Adrenal gland (tissue), 5 donors: Measurements from ENCODE around the gene NTPCR.

Experiments
- CTCF ChIP-seq, 6 experiments: fragments of 450-650 bp in 4 of 6; fragments of 200-600 bp in 2 of 6; sonication (generic) in 1 of 6; IDR thresholded peaks; 1 replicate in 5 of 6; 2 replicates in 1 of 6; pipeline versions ENCODE4 v1.5.1 to v1.8.0; 2016 to 2021; ENCODE audit warnings: antibody characterized with exemption in 6 of 6, mild to moderate bottlenecking in 2 of 6, moderate library complexity in 1 of 6
- POLR2A ChIP-seq, 2 donors: fragments of 450-650 bp; IDR thresholded peaks; one replicate each; pipeline ENCODE4 v1.6.1; 2017; ENCODE audit warnings: antibody characterized with exemption in 2 of 2, mild to moderate bottlenecking in 2 of 2, moderate library complexity in 1 of 2
- donor health status: DM: no; HTN: no; CAD: no.

DNA sequence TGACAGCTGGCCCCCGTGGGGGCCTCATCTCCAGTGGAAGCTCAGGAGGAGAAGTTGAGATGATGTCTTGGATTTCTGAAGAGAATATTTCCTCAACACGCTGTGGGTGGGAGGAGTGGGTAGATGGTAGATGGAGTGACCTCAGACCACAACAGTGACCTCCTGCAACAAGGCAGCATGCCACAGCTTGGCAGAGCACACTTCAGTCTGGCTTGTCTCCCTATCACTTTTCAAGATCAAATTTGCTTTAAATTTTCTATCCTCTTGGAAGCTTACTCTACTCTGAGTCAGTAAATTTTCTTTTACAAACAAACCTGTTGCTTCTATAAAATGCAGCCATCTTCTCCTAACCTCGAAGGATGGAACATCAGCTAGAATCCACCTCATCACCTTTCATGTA is 59.7 kb downstream of the NTPCR start:
- TF ChIP-seq CTCF (IDR thresholded peaks at IDR 0.05) (no peak), POLR2A (IDR thresholded peaks at IDR 0.05) (no peak)
